Thoracic aorta (tissue), 2 donors: ENCODE results near the gene SIN3A. TPM values are rescaled to one million over a fixed set of nuclear protein-coding genes. Genes with fewer than 3 reads are reported as not detected.

Experiments
- ATAC-seq: fragments of 150-250 bp; one replicate; pipeline ENCODE4 v1.8.0; 2017; ENCODE audit warnings: low read depth; ENCODE audit not compliant: insufficient number of reproducible peaks, low FRiP score
- DNase-seq: peaks from one replicate; pipeline ENCODE4 v3.0.0-alpha.2; 2020; ENCODE audit warnings: low spot score
- H3K27ac ChIP-seq, 2 donors: fragments of 200-600 bp; sonication (generic); 1 replicate in 1 of 2; 2 replicates in 1 of 2; pipeline ENCODE4 v1.5.1; 2016; ENCODE audit warnings: mild to moderate bottlenecking in 2 of 2, moderate library complexity in 2 of 2
- H3K27me3 ChIP-seq: fragments of 200-600 bp; sonication (generic); replicated peaks from 2 replicates; pipeline ENCODE4 v1.6.0; 2016; ENCODE audit warnings: mild to moderate bottlenecking; ENCODE audit not compliant: insufficient read depth
- H3K36me3 ChIP-seq: fragments of 200-600 bp; sonication (generic); one replicate; pipeline ENCODE4 v1.5.1; 2016
- H3K4me1 ChIP-seq, 2 donors: fragments of 200-600 bp; sonication (generic); 1 replicate in 1 of 2; 2 replicates in 1 of 2; pipeline versions ENCODE4 v1.5.1 to v1.6.0; 2016; ENCODE audit warnings: low read depth in 2 of 2, mild to moderate bottlenecking in 1 of 2; ENCODE audit not compliant: control insufficient read depth in 1 of 2
- H3K4me3 ChIP-seq: fragments of 200-600 bp; sonication (generic); 2 replicates; pipeline ENCODE4 v1.5.1; 2016; ENCODE audit warnings: mild to moderate bottlenecking
- H3K9me3 ChIP-seq: fragments of 200-600 bp; sonication (generic); 2 replicates; pipeline ENCODE4 v1.5.1; 2016
- CTCF ChIP-seq: fragments of 200-600 bp; sonication (generic); IDR thresholded peaks from one replicate; pipeline ENCODE4 v1.5.1; 2019; ENCODE audit warnings: antibody characterized with exemption
- total RNA-seq, 2 donors: library from RNA; depleted of rRNA; stranded (reverse); fragments of >200 nt; gene quantifications; one replicate each; pipeline versions ENCODE4 v1.1.0 to v1.2.3, GENCODE V29; 2016

SIN3A gene
- total RNA-seq, 2 donors from 2014 or later = 34.0 to 52.5 TPM

- ATAC-seq (no peak), DNase-seq (no peak)
- Histone ChIP-seq H3K4me1 (no peaks in the 10 kb centered on the region), H3K9me3 (no peaks in the 10 kb centered on the region), H3K4me3 (no peak overlapping the region), H3K36me3 (peaks cover 20% of the 10 kb centered on the region), H3K27ac (no peak overlapping the region), H3K27me3 (no peaks in the 10 kb centered on the region)
- no peak for TF ChIP-seq CTCF
Measured at GRCh38 chr15:75356006-75356405, 95.5 kb downstream of the SIN3A start.

DNA sequence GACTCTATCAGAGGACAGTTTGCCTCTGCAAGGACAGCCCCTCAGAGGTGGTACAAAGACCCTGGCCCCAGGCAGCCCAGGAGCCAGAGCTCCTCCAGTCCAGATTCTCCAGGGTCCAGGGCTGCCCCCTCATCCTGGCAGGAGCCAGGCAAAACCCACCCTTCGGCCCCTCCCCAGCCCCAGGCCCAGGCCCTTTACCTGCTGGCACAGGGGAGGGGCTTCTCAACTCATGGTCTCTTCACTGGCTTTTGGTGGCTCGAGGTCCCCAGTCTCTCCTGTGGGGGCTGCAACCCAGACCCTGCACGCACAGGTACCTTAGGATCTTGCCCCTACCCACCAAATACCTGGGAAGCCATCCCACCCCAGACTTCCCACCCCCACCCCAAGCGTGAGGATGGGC, 96.1 kb downstream of the SIN3A start:
- Histone ChIP-seq H3K4me3 (no peak overlapping the region), H3K27ac (no peak overlapping the region), H3K4me1 (no peaks in the 10 kb centered on the region), H3K27me3 (no peaks in the 10 kb centered on the region), H3K36me3 (peaks cover 20% of the 10 kb centered on the region), H3K9me3 (no peaks in the 10 kb centered on the region)
- no peak for TF ChIP-seq CTCF
- DNase-seq (no peak), ATAC-seq (no peak)

GRCh38 chr15:75354454-75354853, 97.0 kb downstream of the SIN3A start:
- no peaks in the 10 kb centered on the region for H3K27me3 ChIP-seq
- H3K36me3 ChIP-seq = peaks cover 15% of the 10 kb centered on the region
- H3K27ac ChIP-seq = no peak overlapping the region
- DNase-seq (no peak), ATAC-seq (no peak)
- H3K4me1 ChIP-seq = peaks cover 0 to under 1% of the 10 kb centered on the region in 2 donors
- TF ChIP-seq CTCF = no peak
- no peaks in the 10 kb centered on the region for H3K9me3 ChIP-seq
- H3K4me3 ChIP-seq = no peak overlapping the region

- Histone ChIP-seq H3K4me1 (peaks cover 4 to 9% of the 10 kb centered on the region in 2 donors), H3K27me3 (no peaks in the 10 kb centered on the region), H3K36me3 (peaks cover 11% of the 10 kb centered on the region), H3K4me3 (no peak overlapping the region), H3K9me3 (no peaks in the 10 kb centered on the region), H3K27ac (no peak overlapping the region)
- no peak for DNase-seq
- TF ChIP-seq CTCF = no peak
- no peak for ATAC-seq
Measured at GRCh38 chr15:75353604-75354003, 97.9 kb downstream of the SIN3A start.

DNA sequence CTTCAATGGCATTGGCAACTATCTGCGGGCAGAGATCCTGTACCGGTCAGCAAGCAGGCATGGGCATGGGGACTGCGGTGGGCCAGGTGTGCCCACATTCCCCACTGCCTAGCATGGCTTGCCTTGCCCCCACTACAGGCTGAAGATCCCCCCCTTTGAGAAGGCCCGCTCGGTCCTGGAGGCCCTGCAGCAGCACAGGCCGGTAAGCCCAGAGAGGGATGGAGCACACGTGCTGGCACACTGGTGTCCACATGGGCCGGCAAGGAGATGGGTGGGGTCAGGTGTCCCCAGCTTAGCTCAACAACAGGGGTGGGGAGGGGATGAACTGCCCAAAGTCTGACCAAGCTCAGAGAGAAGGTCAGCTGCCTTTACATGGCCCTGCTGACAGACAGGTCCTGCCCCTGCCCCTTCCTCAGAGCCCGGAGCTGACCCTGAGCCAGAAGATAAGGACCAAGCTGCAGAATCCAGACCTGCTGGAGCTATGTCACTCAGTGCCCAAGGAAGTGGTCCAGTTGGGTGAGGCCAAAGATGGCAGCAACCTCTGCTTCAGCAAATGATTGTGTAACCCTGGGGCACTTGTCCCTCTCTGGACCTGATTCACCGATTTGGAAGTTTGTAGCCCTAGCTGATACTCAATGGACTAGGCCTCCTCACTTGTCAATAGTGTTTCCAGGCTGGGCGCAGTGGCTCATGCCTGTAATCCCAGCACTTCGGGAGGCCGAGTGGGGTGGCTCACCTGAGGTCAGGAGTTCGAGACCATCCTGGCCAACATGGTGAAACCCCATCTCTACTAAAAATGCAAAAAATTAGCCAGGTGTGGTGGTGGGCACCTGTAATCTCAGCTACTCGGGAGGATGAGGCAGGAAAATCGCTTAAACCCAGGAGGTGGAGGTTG, 99.1 kb downstream of the SIN3A start:
- ATAC-seq (no peak), DNase-seq (no peak)
- Histone ChIP-seq H3K4me3 (no peak overlapping the region), H3K27ac (no peak overlapping the region), H3K4me1 (peaks cover 6 to 14% of the 10 kb centered on the region in 2 donors), H3K27me3 (no peaks in the 10 kb centered on the region), H3K36me3 (peaks cover 6% of the 10 kb centered on the region), H3K9me3 (no peaks in the 10 kb centered on the region)
- TF ChIP-seq CTCF = no peak
